ENCODE measurements around the gene USP37. TPM values are rescaled to one million over a fixed set of nuclear protein-coding genes. Genes with fewer than 3 reads are reported as not detected.

Gene USP37
- total RNA-seq, 1 experiment from 2014 or later: 23.5 TPM

DNA sequence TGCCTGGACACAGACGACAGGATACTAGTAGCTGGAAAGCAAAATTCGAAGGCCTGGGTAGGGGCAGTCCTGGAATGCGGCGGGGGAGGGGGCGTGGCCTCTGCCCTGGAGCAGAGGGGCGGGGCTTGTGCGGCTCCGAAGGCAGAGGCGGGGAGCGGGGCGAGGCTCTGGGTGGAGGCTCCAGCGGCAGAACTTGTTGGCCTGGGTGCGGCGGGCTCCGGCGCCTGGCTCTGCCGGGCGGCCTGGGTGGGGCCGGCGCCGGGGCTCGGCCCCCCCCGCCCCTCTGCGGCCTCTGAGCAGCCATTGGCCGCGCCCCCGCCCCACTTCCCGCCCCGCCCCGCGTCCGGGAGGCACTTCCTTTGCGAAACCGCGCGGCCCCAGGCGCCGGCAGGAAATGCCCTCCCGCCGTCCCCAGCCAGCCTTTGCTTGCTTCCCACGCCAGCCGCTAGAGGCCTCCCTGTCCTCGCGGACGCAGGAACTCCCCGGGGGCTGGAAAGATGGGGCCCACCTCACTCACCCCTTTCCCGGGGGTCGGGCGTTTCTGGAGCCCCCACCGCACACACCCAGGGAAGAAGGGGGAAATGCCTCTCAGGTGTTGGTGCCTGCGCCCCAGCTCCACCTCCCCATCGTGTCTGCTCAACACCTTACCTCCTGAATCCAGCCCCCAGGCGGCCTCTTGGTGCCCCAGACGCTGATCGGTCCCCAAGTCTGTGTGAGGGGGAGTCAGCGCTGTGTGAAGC lies 161.8 kb downstream of the USP37 start:
- Histone ChIP-seq H3K27ac (ENCODE audit: low read depth, low read length) (peak overlapping the region; percentile 90), H2AFZ (ENCODE audit: low read depth, low read length, poor library complexity, severe bottlenecking) (no peak overlapping the region), H3K79me2 (ENCODE audit: insufficient read depth, low read length) (peaks cover 13% of the 10 kb centered on the region; the same call in 1 of the 2 replicates), H4K20me1 (ENCODE audit: insufficient read depth) (no peaks in the 10 kb centered on the region), H3K4me1 (ENCODE audit: control insufficient read depth in 1 of 2, insufficient read depth in 2 of 2, low read length in 2 of 2) (peaks cover 22 to 28% of the 10 kb centered on the region in 2 experiments), H3K4me3 (replicated peaks in 1 of 2; ENCODE audit: low read depth in 1 of 2, low read length in 2 of 2) (peak overlapping the region; percentile 36 to 61), H3K36me3 (ENCODE audit: control insufficient read depth in 1 of 2, insufficient read depth in 2 of 2, low read length in 2 of 2) (peaks cover 17 to 18% of the 10 kb centered on the region in 2 experiments), H3K27me3 (ENCODE audit: insufficient read depth, low read length) (no peaks in the 10 kb centered on the region), H3K4me2 (ENCODE audit: low read length) (peak overlapping the region; percentile 96), H3K9me3 (ENCODE audit: control insufficient read depth in 1 of 2, insufficient read depth in 1 of 2, low read depth in 1 of 2, low read length in 2 of 2) (no peaks in the 10 kb centered on the region), H3K9me2 (ENCODE audit: insufficient read depth) (no peaks in the 10 kb centered on the region), H3K9ac (ENCODE audit: low read length) (peak overlapping the region; percentile 69)
- intact Hi-C loops (cut with micrococcal nuclease): loop anchor here (1.0 to 5.0 kb wide), 3 partner anchors 60 to 441 kb away; no protein-coding TSS in a partner anchor
- CTCF ChIA-PET: interaction anchor here (0.6 to 1.6 kb wide), 2 partner anchors 10 to 349 kb away, joined by 3 to 8 read pairs; no protein-coding TSS in a partner anchor
- TF ChIP-seq ZBTB33 (IDR thresholded peaks at IDR 0.05; ENCODE audit: extremely low read depth, insufficient replicate concordance, low read length) (peak; percentile 51), POLR2AphosphoS5 (IDR thresholded peaks at IDR 0.05; ENCODE audit: low read depth, low read length) (peak; percentile 96), SRF (IDR thresholded peaks at IDR 0.05; ENCODE audit: low read depth) (no peak), YY1 (IDR thresholded peaks at IDR 0.05; ENCODE audit: extremely low read depth, insufficient replicate concordance, low read depth, low read length) (peak; percentile 1), ELF1 (IDR thresholded peaks at IDR 0.05; ENCODE audit: borderline replicate concordance, low read depth) (no peak), EZH2phosphoT487 (IDR thresholded peaks at IDR 0.05; ENCODE audit: borderline replicate concordance) (no peak), EZH2 (IDR thresholded peaks at IDR 0.05) (no peak), SP1 (IDR thresholded peaks at IDR 0.05; ENCODE audit: low read depth) (no peak), ZNF274 (IDR thresholded peaks at IDR 0.05; ENCODE audit: low read depth, low read length) (no peak), ZFX (IDR thresholded peaks at IDR 0.05) (no peak)
- TF ChIP-seq, protein P1, sequence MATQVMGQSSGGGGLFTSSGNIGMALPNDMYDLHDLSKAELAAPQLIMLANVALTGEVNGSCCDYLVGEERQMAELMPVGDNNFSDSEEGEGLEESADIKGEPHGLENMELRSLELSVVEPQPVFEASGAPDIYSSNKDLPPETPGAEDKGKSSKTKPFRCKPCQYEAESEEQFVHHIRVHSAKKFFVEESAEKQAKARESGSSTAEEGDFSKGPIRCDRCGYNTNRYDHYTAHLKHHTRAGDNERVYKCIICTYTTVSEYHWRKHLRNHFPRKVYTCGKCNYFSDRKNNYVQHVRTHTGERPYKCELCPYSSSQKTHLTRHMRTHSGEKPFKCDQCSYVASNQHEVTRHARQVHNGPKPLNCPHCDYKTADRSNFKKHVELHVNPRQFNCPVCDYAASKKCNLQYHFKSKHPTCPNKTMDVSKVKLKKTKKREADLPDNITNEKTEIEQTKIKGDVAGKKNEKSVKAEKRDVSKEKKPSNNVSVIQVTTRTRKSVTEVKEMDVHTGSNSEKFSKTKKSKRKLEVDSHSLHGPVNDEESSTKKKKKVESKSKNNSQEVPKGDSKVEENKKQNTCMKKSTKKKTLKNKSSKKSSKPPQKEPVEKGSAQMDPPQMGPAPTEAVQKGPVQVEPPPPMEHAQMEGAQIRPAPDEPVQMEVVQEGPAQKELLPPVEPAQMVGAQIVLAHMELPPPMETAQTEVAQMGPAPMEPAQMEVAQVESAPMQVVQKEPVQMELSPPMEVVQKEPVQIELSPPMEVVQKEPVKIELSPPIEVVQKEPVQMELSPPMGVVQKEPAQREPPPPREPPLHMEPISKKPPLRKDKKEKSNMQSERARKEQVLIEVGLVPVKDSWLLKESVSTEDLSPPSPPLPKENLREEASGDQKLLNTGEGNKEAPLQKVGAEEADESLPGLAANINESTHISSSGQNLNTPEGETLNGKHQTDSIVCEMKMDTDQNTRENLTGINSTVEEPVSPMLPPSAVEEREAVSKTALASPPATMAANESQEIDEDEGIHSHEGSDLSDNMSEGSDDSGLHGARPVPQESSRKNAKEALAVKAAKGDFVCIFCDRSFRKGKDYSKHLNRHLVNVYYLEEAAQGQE (IDR thresholded peaks at IDR 0.05; ENCODE audit: low read depth): no peak
- TF ChIP-seq, protein P2, sequence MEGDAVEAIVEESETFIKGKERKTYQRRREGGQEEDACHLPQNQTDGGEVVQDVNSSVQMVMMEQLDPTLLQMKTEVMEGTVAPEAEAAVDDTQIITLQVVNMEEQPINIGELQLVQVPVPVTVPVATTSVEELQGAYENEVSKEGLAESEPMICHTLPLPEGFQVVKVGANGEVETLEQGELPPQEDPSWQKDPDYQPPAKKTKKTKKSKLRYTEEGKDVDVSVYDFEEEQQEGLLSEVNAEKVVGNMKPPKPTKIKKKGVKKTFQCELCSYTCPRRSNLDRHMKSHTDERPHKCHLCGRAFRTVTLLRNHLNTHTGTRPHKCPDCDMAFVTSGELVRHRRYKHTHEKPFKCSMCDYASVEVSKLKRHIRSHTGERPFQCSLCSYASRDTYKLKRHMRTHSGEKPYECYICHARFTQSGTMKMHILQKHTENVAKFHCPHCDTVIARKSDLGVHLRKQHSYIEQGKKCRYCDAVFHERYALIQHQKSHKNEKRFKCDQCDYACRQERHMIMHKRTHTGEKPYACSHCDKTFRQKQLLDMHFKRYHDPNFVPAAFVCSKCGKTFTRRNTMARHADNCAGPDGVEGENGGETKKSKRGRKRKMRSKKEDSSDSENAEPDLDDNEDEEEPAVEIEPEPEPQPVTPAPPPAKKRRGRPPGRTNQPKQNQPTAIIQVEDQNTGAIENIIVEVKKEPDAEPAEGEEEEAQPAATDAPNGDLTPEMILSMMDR (IDR thresholded peaks at IDR 0.05 in 2 of 3, conservative IDR thresholded peaks at IDR 0.05 in 1 of 3; ENCODE audit: borderline replicate concordance in 1 of 3, insufficient read depth in 1 of 3, low read depth in 2 of 3, low read length in 2 of 3): peak in 2 of 3 experiments; percentile 72 to 75; a peak in 4 of 6 replicates
- BruUV-seq (replicated peaks): no TSS peak
- RAD21 ChIA-PET (ENCODE audit: low non-redundant PET in 1 of 2, low total read pairs in 2 of 2, uncharacterized antibody in 2 of 2, unreplicated experiment in 2 of 2): no interaction called here
- ATAC-seq (peak; percentile 92), DNase-seq (ENCODE audit: low read depth, low spot score) (peak; percentile 84)
- POLR2A ChIA-PET: no interaction called here

Measured in HCT116 (cell line).